HG02885 (cell line): Measurements from ENCODE around the gene INKA2.
"Not testable (repeated sequence)": the region's sequence is repeated elsewhere in the genome, so short reads cannot be mapped to it uniquely, and the experiment has no call there.

Source experiments
- ATAC-seq: cut with Tn5 transposase; IDR thresholded peaks from one replicate; pipeline ENCODE4 v1.9.1; 2021; ENCODE audit warnings: mild to moderate bottlenecking; ENCODE audit not compliant: unreplicated experiment, poor library complexity

The INKA2 gene

DNA sequence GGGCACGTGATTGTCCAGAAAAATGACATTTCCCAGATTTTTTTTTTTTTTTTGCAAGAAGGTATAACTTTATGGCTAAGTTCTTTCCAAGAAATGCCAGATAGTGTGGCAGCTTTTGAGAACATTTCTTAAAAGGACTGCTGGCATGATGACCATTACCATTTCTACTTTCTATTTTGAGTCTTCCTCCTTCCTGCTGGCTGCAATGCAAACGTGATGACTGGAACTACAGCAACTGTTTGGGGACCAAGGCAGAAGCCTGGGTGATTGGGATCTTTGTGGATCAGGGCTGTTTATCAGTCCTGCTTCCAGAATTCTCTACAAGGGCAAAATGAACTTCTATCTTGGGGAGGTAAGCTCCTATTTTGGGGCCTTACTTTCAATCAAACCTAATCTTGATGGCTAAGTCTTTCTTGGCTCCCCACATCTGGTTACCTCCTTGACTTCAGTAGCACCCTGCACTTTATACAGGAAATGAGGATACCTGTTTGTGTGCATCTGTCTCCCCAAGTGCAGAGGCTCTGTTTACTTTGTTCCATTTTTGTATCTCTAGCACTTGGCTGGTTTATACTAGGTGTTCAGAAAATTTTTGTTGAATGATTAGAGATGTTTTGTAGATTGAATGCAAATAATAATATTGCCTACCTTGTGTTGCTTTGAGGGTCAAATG is 12.8 kb upstream of the INKA2 start:
- ATAC-seq: no peak

DNA sequence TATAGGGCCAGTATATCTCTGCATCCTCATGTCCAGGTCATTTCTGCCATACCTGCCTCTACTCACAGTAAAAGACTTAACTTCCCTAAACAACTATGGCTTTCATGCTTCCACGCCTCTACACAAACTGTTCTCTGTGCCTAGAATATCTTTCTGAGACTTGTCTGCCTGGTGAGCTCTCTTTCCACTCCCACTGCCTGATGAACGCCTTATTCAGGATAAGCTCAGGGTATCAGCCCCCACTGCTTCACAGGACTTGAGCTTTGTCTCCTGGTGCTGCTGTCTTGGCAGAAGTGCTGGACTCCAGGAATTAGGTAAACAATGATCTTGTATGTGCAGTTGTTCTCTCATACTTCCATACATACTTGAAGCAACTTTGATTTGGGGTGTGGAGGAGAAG is 11.7 kb upstream of the INKA2 start:
- no peak for ATAC-seq

DNA sequence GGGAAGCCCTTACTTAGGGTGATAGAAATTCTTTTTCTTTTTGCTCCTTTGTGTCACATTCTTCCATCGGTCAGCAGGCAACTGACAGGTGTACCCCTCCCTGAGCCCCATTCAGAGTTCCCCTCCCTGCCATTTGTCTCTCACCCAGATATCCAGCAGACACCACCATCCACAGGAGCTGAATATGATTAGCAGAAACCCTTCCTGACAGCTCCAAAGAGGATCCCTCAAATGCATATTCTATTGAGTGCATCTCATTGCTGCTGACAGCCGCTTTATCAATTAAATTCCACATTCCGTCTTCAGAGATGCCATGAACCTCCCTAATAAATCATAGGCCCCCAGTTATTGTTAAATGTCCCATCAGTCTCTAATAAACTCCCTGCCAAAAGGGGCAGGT is 10.4 kb upstream of the INKA2 start:
- ATAC-seq: no peak

DNA sequence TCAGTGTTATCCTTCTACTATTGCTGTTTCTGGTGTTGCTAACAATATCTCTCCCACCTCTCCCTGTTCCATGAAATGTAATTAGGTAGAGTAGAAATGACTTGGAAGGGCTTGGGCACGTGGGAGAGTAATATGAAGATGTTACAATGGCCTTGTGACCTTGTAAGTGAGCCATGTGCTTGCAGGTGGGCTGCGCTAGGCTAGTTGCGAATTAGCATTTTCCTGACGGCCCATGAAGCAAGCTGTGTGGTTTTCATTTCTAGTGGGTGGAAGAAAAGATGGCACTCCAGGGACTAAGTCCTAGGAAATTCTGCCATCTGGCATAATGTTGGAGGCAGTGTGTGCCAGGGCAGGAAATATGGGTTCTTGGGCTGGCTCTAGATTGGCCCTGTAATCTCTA is 8.8 kb upstream of the INKA2 start:
- no peak for ATAC-seq

DNA sequence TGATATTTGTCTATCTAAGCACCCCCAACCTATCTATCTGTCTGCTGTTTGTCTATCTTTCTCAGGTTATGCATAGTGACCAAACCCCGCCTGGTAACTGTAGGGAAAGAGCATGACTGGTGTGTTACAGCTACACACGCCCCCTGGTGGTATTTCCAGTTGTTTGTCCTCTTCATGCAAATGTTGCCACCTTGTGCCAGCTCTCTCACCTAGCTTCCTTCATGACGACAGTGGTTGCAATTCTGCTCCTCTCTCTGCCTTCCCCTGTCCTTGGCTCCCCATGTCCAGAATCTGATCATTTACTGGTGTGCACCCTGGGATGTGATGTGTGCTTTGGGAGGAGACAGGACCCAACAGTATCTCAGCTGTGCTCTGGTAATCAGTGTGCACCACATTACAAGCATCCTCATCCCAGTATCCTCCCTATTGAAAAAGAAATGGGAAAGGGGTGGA is 8.1 kb upstream of the INKA2 start:
- ATAC-seq: no peak

DNA sequence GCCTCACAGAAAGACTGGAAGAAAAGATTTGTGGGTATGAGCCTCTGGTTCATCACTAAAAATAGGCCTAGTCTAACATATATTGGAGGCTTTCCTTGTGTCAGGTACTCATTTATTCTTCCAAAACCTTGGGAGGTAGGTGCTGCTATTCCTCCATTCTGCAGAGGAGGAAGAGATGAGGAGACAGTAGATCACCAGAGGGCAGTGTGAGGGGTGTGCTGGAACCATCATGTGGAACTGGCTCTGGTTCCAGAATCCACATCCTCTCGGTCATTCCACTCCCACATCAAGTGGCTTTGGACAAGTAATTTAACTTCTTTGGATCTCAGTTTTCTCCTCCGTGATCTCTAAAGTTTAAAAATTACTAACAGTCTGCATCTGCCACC is 7.4 kb upstream of the INKA2 start:
- ATAC-seq: no peak

DNA sequence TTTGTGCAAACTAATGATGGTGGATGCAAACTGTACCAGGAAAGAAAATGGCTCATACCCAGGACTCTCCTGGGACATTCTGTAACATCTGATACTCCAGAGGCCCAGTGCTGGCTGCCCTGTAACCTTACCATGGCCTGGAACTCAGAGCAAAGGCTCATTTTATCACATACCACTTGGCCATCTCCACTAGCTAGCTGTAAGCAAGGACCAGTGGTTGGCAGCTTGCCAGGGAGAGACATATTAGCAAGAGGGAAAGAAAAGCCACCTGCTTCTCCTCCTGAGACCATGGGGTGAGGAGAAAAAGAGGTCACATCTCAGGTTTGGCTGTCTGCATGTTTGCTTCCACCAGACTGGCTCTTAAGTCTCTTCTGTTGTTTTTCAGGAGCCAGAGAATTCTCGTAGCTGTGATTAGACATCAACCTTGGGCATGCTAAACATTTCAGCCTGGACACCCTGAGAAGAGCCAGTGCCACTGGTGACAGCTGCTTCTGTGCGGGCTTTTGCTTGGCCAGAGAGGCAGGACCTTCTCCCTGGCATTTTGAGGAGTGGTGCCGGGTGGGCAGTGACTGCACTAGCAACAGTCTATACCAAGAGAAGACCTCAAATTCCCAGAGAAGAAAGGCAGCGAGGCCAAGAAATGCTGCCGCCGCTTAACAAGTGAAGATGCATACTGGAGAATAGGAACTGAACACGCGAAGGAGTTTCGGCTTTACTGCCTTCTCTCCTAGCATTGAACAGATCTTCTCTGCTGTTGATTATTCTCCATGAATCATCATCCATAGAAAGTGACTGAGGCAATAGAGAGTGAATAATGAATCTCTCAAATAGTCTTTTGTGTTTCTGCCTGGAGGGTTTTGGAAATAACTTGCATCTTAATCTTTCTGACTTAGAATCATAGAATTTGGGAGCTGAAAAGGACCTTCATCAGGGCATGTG is 6.7 kb upstream of the INKA2 start:
- no peak for ATAC-seq

DNA sequence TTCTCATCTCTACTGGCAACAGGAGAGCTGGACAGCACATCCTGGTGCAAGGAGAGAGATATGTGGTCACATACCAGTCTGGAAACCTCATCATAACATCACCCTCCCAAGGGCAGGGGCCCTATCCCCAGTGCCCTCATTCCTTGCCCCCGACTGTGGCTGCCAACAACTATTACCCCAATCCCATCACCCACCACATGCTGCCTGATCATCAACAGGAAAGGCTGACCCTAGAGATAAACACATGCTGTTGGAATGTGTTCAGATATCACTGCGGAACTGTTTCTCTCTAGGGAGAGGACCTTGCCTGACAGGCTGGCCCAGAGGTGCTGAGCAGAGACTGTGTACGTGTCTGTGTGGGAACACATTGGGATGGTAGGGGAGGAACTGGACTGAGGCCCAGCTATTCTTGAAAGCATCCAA is 4.5 kb upstream of the INKA2 start:
- ATAC-seq: no peak

DNA sequence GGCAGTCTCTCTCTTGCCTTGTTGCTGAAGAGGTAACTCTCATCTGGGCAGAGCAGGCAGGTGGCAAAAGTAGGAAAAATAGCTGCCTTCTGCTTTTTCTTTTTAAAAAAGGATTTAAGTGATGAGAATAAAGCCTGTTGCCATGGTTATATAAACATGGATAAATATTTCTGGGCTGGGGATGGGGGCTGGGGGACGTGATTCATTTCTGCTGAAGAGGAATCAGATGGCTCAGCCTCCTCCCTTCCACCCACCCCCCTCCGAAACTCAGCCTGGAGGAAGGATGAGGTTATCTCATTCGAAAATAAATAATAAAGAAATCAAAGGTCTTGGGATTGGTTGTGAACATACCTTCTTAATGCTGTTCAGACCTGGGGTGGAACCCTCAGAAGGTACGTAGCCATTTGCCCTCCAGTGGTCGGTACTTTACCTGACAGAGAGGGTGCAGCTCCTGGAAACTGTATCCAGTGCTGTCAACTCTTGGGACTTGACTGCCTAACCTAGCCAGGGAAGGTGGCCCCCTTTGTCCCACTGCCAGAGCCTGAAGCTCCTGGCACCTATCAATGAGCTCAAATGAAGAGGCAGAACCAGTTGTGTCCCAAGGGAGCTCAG is 3.8 kb upstream of the INKA2 start:
- ATAC-seq: no peak

DNA sequence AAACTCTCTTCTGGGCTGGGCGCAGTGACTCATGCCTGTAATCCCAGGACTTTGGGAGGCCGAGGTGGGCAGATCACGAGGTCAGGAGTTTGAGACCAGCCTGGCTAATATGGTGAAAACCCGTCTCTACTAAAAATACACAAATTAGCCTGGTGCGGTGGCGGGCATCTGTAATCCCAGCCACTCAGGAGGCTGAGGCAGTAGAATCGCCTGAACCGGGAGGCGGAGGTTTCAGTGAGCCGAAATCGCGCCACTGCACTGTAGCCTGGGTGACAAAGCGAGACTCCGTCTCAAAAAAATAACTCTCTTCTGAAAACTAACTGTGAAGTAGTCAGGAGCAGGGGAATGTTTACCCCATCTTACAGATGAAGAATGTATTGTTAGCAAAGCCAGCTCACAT is 3.1 kb upstream of the INKA2 start:
- not testable (repeated sequence) for ATAC-seq

DNA sequence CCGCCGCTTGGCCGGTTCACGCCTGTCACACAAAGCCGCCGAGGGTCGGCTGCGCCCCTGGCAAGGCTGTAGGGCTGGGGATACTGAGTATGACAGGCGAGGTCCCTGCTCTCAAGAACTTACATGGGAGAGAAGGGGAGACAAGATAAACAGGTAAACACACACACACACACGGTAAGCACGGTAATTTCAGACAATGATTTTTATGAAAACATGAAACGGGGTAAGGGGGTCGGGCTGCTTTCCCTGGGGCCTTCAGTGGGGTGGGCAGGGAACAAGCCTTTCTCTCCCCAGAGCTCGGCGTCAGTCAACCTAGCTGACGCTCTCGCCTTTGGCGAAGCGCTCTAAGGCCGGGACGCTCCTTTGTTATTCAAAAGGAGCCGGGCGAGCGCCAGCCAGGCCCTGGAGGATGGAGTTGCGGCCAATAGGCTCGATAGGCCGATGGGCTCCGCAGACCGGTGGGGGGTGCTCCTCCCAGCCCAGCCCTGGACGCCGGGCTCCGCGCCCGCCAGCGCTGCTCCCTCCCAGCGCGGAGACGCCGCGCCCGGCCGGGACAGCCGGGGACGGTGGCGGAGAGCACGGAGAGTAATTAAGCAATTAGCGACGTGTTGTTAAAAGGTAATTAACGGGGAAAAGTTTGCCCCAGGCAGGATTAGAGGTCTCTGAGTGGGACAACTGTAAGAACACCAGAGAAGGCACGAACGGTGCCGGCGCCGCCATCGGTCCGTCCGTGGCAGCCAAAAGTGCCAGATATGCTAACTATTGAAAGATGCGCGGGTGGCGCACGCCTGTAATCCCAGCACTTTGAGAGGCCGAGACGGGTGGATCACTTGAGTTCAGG is 950 bp upstream of the INKA2 start:
- no peak for ATAC-seq

DNA sequence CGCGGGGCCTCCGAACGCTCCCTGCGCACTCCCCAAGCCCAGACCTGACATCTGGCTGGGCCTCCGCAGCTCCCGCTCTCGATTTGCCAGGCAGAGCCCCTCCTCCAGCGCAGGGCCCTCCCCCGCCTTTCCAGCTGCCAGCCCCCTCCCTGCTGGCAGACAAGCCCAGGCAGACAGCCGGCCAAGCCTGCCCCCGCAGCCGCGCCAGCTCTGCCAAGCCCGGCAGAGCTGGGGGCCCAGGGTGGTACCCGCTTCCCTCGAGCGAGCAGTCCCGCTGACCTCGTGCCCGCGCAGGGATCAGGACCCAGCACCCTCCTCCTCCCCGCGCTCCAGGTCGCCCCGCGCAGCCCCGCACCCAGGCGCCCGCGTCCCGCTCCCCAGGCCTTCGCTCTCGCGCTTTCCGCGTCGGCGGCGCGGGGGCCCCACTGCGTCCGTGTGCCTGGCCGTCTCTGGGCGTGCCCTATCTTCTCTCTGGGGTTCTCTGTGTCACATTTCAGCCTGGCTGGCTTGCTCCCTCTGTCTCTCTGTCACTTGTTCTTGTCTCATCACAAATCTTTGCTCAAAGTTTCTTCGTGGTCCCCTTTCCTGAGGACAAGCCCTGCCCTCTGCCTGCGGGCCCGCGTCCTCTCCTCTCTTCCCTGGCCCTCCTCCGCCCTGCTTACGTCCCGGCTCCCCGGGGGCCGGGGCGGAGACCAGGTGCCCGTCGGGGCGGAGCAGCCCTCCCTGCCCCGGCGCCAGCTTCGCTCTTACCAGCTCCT is 580 bp downstream of the INKA2 start:
- ATAC-seq: peak; percentile 42

DNA sequence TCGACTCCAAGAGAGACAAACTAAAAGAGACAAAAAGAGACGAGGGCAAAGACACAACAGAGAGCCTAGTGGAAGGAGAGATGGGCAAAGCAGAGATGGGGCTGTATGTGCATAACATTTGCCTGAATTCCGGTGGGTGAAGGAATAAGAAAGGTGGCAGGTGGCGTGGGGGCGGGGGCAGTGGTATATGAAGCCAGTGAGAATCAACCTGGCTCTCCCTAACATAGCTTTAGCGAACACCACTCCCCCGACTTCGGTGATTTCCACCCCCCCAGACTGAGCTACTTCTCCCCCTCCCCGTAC is 1.1 kb downstream of the INKA2 start:
- no peak for ATAC-seq

DNA sequence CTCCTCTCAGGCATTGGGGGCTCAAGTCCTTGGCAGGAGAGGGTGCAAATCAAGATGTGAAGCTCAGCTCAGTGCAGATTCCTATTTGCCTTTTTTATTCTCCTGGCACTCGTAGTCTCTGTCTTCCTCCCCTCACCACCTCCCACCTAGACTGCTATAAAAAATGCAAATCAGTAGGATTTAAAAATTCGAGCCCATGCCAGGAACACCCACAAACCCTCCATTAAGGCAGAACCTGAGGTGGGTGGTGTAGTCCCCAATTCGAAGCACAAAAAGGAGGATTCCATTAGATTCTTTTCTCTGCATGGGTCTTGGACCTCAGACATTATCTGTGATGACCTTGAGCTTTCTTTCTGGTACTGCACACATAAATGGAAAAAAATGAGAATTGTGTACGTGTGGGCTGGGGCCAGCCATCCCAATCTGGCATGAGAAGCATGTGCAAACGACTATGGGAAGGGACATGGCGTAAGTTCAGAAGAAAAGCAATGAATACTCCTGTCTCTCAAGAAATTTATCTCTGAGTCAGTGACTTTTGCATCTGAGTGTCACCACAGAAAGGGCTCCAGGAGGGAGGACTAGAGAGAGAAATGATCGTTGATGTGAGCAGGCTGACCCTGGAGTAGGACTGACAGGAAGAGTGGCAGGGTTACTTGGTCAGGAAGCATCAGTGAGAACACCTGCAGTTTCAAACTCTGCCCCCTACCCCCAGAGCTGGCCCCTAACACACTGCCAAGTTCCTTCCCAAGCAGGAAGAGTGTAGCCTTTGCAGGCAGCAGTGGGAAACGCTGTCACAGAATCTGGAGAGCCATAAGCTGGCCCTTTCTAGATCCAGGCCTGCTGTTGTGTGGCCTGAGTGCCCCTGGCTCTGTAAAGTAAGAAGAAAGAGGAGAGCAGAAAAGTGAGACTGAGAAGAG is 1.7 kb downstream of the INKA2 start:
- no peak for ATAC-seq

DNA sequence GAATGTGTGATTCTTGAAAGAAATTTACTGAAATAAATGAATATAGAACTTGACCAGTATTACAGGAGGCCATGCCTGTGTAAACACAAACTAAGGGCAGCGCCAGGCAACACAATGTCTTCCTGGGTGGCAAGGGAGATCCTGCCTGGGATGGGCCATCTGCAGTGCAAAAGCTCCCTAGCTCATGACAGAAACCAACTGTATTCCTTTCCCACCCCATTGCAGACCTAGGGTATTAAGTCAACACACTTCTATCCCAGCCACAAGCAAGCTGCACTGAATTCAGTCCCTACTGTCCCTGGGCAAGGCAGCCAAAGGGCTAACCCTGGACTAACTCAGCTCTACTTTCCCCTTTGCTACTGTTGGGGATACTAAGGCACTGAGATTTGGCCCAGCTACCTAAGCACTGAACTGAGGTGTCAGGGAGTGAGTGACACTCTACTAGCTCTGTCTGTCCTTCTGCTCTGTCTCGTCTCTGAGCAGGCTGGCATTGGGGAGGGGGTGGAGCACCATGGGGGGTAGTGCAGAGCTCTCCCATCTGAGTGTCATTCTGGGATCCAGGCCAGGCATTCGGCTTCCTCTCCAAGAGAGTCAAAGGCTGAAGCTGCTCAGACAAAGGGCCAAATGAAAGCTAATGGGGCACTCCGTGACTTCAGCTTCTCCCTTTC is 2.5 kb downstream of the INKA2 start:
- no peak for ATAC-seq

DNA sequence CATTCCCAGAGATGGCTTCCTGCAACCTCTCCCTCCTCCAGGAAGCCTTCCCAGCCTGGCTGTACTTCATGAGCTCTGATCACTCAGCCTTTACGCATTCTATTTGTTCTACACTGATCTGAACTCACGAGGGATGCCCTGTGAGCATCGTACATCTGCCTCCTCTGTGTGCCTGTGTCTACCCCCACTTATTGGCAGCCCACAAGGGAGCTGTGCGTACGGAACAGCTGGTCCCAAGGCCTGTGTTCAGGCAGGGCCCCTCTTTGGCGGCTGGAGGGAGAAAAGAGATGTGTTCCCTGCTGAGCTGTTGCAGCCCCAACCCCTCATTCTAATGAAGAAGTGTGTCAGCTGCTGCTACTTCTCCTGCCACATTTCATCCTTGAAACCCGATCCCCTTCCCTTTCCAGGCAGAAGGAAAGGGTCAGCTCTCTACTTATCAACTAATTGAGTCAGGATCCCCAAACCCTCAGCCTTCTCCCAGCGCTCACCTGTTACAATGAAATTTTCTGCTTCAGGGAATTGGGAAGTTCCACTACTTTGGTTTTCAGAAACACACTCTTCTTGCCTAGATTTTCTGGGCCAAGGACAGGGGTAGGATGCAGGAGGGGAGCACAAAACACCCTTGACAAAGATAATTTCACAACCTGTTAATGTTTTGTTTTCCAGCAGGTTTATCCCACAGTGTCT is 3.2 kb downstream of the INKA2 start:
- no peak for ATAC-seq

DNA sequence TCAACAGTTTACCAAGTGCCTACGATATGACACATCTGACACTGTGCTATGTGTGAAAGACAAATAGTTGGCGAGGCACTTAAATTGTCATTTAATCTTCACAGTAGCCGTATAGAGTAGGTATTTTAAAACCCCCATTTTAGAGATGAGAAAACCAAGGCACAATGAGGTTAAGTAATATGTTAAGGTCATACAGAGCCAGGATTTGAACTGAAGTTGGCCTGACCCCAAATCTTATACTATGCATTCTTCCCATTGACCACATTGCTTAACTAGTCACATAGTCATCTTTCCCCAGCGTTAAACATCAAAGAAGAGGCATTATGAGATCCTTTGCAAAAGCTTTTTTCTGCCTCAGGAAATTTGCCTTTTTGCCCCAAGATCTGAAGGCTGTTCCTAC is 3.9 kb downstream of the INKA2 start:
- no peak for ATAC-seq

DNA sequence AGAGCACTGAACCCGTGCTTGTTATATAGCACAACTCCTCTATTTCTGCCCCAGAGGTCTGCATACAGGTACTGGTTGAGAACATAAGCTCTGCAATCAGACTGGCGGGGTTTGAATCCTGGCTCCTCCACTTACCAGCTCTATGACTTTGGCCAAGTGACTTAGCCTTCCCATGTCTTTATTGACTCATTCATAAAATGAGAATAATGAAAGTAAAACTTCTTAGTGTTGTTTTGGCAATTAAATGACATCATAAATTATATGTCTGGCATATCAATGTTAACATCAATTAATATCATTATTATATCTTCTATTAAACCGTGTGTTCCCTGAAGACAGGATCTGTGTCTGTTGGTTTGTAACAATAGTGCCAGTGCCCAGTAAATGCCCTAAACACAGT is 4.3 kb downstream of the INKA2 start:
- no peak for ATAC-seq
